Metanephros (tissue), 2 donors: ENCODE data around the gene KCNK13. TPM values are rescaled to one million over a fixed set of nuclear protein-coding genes. Genes with fewer than 3 reads are reported as not detected.

ENCODE experiments used
- small RNA-seq: library from RNA; depleted of rRNA; stranded (forward); fragments of <200 nt; gene quantifications from one replicate; pipeline ENCODE3, GENCODE V24; 2014; ENCODE audit warnings: low replicate concordance
- total RNA-seq: library from RNA; depleted of rRNA; stranded (reverse); fragments of >200 nt; gene quantifications from one replicate; pipeline ENCODE4 v1.2.3, GENCODE V29; 2014

Gene KCNK13
- 0.64 TPM for total RNA-seq

GRCh38 chr14:90061685-90062126 lies at the start of gene KCNK13:
Gene KCNK13 (plus strand): TSS chr14:90061994. CDS start chr14:90062206, 212 bp downstream.

Small RNAs within 50 kb of the gene (small RNA-seq; reads per million reads assigned to genes)
- not detected for gene RF00019

Other genes starting within 250 kb of the KCNK13 start
- 10.5 TPM for gene EFCAB11, start 107.3 kb upstream of the KCNK13 start, total RNA-seq
- gene TDP1, start 106.1 kb upstream of the KCNK13 start, total RNA-seq: 26.2 TPM
- gene PSMC1, start 194.6 kb downstream of the KCNK13 start, total RNA-seq: 69.8 TPM